A673 (cell line): ENCODE results near the gene KRT76. TPM values are rescaled to one million over a fixed set of nuclear protein-coding genes. Genes with fewer than 3 reads are reported as not detected.

Experiments
- Bru-seq: library from RNA; stranded (reverse); fragments of 400-500 nt; gene quantifications from one replicate; lab custom pipeline; 2021; lab: Mats Ljungman, UMichigan
- BruChase-seq, 2 experiments: library from RNA; stranded (reverse); fragments of 400-500 nt; gene quantifications; one replicate each; lab custom pipeline; 2021; lab: Mats Ljungman, UMichigan
- BruUV-seq: library from RNA; stranded (reverse); fragments of 400-500 nt; replicated peaks from 2 replicates; lab custom pipeline; 2021; lab: Mats Ljungman, UMichigan
- CTCF ChIA-PET: fragments of 300-600 bp; sonication (Branson Sonifier 250); formaldehyde crosslinking; loops from one replicate; lab custom pipeline; 2022; ENCODE audit warnings: antibody characterized with exemption; lab: Charles Lee
- POLR2A ChIA-PET: fragments of 300-600 bp; sonication (Branson Sonifier 250); formaldehyde crosslinking; loops from one replicate; lab custom pipeline; 2022; ENCODE audit warnings: antibody characterized with exemption; ENCODE audit not compliant: low non-redundant PET; lab: Charles Lee
- DNase-seq: peaks from one replicate; pipeline ENCODE4 v3.0.0-alpha.2; 2015; ENCODE audit warnings: low spot score
- H3K27ac ChIP-seq: fragments of 200-600 bp; sonication (generic); 2 replicates; pipeline ENCODE4 v1.5.1; 2016; ENCODE audit warnings: mixed run types, low read depth, mild to moderate bottlenecking, mixed read lengths, antibody characterized with exemption, low read length; ENCODE audit not compliant: poor library complexity, severe bottlenecking
- H3K27me3 ChIP-seq: fragments of 200-600 bp; sonication (generic); replicated peaks from 2 replicates; pipeline ENCODE4 v1.6.1; 2017; ENCODE audit warnings: mixed run types, low read depth, mild to moderate bottlenecking, mixed read lengths, antibody characterized with exemption, low read length; ENCODE audit not compliant: insufficient read depth, poor library complexity
- H3K36me3 ChIP-seq: fragments of 200-600 bp; sonication (generic); 2 replicates; pipeline ENCODE4 v1.6.1; 2016; ENCODE audit warnings: mixed run types, mild to moderate bottlenecking, mixed read lengths, antibody characterized with exemption, low read length; ENCODE audit not compliant: insufficient read depth, poor library complexity, severe bottlenecking
- H3K4me1 ChIP-seq: fragments of 200-600 bp; sonication (generic); 2 replicates; pipeline ENCODE4 v1.6.1; 2017; ENCODE audit warnings: mixed run types, mild to moderate bottlenecking, mixed read lengths, antibody characterized with exemption, low read length; ENCODE audit not compliant: insufficient read depth, poor library complexity, severe bottlenecking
- H3K4me3 ChIP-seq: fragments of 200-600 bp; sonication (generic); 2 replicates; pipeline ENCODE4 v1.5.1; 2016; ENCODE audit warnings: low read depth, mixed run types, mild to moderate bottlenecking, mixed read lengths, low read length; ENCODE audit not compliant: poor library complexity, severe bottlenecking
- H3K9me3 ChIP-seq: fragments of 200-600 bp; sonication (generic); 2 replicates; pipeline ENCODE4 v1.6.1; 2016; ENCODE audit warnings: mixed run types, low read depth, mild to moderate bottlenecking, mixed read lengths, antibody characterized with exemption, low read length; ENCODE audit not compliant: poor library complexity, severe bottlenecking
- CTCF ChIP-seq: fragments of 300-800, 200-600 bp; sonication (generic); conservative IDR thresholded peaks from 2 replicates; pipeline ENCODE4 v1.5.1; 2017; ENCODE audit warnings: low read depth, mild to moderate bottlenecking, antibody characterized with exemption, low read length, moderate library complexity, mixed read lengths
- EZH2 ChIP-seq: fragments of 200-600 bp; sonication (generic); IDR thresholded peaks from 2 replicates; pipeline ENCODE4 v1.6.1; 2017; ENCODE audit warnings: borderline replicate concordance, low read depth, mild to moderate bottlenecking, mixed read lengths, antibody characterized with exemption, low read length; ENCODE audit not compliant: poor library complexity, severe bottlenecking
- intact Hi-C: fragments of 100-400 bp; cut with micrococcal nuclease; formaldehyde crosslinking; loops from one replicate; pipeline ENCODE4 v1.10.0; 2022; ENCODE audit not compliant: unreplicated experiment
- long read RNA-seq: library from polyadenylated mRNA; stranded (forward); transcript quantifications from one replicate; pipeline ENCODE4 v2.0.0, GENCODE V29; 2022
- total RNA-seq: library from RNA; stranded (reverse); gene quantifications from 2 replicates; pipeline ENCODE4 v1.2.3, GENCODE V29; 2021

Gene KRT76
- not detected in 2 replicates for total RNA-seq
- not detected for Bru-seq, nascent RNA
- BruChase-seq, experiment 1, labeled RNA remaining after a 2-hour chase, result not detected
- not detected for BruChase-seq, experiment 2, labeled RNA remaining after a 6-hour chase
- long read RNA-seq, result 0 reads

- Histone ChIP-seq H3K27ac (no peak within 1 kb of the TSS), H3K36me3 (no peaks in the 10 kb centered on the region), H3K4me3 (no peak within 1 kb of the TSS), H3K4me1 (no peaks in the 10 kb centered on the region), H3K9me3 (no peaks in the 10 kb centered on the region), H3K27me3 (no peaks in the 10 kb centered on the region)
- no TSS peak for BruUV-seq
- TF ChIP-seq EZH2, result no peak
- TF ChIP-seq CTCF, result no peak
- DNase-seq, result no peak
- ChIA-PET CTCF (no interaction called here), POLR2A (no interaction called here)
- intact Hi-C loops, result no loop called here
These were observed at the start of gene KRT76 for GRCh38 chr12:52776913-52777395. Gene KRT76 (minus strand): TSS chr12:52777345. CDS start chr12:52777291, 54 bp downstream.

GRCh38 chr12:52825961-52826360 lies 48.8 kb upstream of the KRT76 start:
- DNase-seq, result no peak
- no TSS peak for BruUV-seq
- H3K9me3 ChIP-seq, result no peaks in the 10 kb centered on the region
- intact Hi-C loops, result no loop called here
- no peak overlapping the region for H3K4me3 ChIP-seq
- ChIA-PET CTCF (no interaction called here), POLR2A (no interaction called here)
- TF ChIP-seq CTCF, result no peak
- no peak for TF ChIP-seq EZH2
- no peaks in the 10 kb centered on the region for H3K27me3 ChIP-seq
- no peaks in the 10 kb centered on the region for H3K4me1 ChIP-seq
- no peaks in the 10 kb centered on the region for H3K36me3 ChIP-seq
- H3K27ac ChIP-seq, result no peak overlapping the region

- no TSS peak for BruUV-seq
- Histone ChIP-seq H3K36me3 (no peaks in the 10 kb centered on the region), H3K4me3 (no peak overlapping the region), H3K27ac (no peak overlapping the region), H3K27me3 (no peaks in the 10 kb centered on the region), H3K9me3 (no peaks in the 10 kb centered on the region), H3K4me1 (no peaks in the 10 kb centered on the region)
- intact Hi-C loops, result no loop called here
- POLR2A ChIA-PET, result no interaction called here
- no peak for TF ChIP-seq CTCF
- TF ChIP-seq EZH2, result no peak
- DNase-seq, result no peak
- CTCF ChIA-PET, result no interaction called here
These were observed 47.7 kb upstream of the KRT76 start for GRCh38 chr12:52824741-52825410.
